HG03432 (cell line): ENCODE data around the gene STAC.
"Not testable (repeated sequence)": the region's sequence is repeated elsewhere in the genome, so short reads cannot be mapped to it uniquely, and the experiment has no call there.

ENCODE experiments used
- ATAC-seq: cut with Tn5 transposase; IDR thresholded peaks from one replicate; pipeline ENCODE4 v1.9.1; 2021; ENCODE audit warnings: mild to moderate bottlenecking, moderate library complexity; ENCODE audit not compliant: unreplicated experiment

STAC gene

DNA sequence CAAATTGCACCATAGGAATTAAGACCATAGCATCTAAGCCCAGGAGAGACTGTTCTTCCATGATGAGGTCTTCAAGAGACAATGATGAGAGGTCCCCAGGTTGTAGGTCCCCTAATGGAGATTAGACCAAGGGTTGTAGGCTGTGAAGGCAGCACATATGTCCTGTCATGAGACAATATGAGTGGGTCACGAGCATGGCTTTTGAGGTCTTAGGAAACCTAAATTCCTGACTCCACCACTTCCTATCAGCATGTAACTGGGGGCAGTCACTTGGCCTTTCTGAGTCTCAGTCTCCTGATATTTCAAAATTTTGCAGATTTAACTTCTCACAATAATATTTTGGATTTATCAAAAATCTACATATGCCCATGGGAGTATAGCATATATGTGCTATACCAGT is 31.3 kb downstream of the STAC start:
- no peak for ATAC-seq

GRCh38 chr3:36416599-36416998 is 36.3 kb downstream of the STAC start:
- no peak for ATAC-seq

DNA sequence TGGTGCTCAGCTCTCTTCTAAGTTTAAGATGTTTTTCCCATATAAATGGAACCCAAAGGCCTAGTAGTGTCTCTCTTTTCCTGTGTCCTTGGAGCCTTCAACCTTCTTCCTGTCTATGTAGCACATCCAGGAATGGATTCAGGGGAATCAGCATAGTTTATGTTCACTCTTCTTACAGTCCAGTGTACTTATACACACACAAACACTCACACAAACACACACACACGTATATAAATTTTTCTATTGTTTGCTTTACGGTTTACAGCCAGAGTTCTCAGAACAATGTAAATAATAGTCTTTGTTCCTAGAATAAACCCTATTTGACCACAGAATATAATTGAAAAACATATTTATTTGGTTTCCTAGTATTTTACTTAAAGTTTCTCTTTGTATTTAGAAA is 36.9 kb downstream of the STAC start:
- ATAC-seq, result no peak

DNA sequence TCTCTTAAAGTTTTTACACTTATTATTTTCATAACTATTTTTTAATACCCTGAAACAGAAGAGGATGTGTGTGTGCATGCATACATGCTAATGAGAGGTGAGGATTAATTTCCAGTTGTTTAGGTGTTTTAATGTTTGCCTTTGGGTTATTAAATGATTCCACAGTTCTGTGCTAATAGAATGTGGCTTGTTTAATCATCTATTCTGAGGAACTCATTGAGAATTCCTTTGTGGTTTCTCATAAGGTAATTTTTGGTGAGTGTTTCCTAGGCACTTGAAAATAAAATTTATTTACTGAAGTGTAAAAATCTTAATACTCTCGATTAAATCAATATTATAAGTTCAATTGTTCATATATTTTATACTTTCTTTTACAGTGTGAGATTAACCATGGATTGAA is 38.0 kb downstream of the STAC start:
- no peak for ATAC-seq

- ATAC-seq, result no peak
These were observed 48.1 kb downstream of the STAC start for GRCh38 chr3:36428445-36428844.

DNA sequence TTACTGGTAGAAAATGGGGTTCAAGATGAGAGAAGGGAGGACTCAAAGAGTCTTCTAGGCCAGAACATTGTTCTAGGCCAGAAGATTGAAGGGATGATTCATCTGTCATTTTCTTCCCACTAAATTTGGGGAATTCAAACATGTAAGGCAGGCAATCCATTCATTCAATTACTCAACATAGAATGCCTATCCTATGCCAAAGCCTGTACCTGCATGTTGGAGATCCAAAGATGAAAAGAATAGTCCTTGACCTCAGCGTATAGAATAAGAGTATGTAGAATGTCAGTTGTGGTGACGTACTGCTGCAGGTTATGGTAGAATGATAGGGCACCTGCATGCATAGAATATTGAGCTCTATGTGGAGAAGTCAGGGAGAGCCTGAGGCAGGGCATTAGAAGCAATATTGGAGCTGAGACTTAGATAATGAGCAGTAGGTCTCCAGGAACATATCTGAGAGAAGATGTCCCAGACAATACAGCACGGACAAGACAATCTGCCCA is 49.7 kb downstream of the STAC start:
- ATAC-seq, result no peak

DNA sequence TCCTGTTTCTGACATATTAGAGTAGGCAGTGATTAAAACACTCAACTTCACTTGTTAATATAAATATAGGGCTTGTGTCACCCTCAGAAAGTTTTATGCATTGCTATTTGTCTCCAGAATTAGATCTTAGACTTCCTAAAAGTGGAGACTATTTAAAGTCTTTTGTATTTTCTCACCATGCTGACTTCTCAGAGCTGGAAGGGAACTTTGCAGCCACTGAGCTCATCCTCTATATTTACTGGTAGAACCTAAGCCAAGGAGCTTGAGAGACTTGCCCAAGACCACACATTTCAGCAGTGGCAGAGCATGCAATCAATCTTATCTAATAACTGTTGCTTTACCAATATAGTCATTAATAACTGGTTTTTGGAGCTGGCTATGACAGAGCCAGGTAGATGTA is 53.2 kb downstream of the STAC start:
- no peak for ATAC-seq

- no peak for ATAC-seq
These were observed 54.6 kb downstream of the STAC start for GRCh38 chr3:36434687-36435426.

- no peak for ATAC-seq
These were observed 62.9 kb downstream of the STAC start for GRCh38 chr3:36443028-36443686.

DNA sequence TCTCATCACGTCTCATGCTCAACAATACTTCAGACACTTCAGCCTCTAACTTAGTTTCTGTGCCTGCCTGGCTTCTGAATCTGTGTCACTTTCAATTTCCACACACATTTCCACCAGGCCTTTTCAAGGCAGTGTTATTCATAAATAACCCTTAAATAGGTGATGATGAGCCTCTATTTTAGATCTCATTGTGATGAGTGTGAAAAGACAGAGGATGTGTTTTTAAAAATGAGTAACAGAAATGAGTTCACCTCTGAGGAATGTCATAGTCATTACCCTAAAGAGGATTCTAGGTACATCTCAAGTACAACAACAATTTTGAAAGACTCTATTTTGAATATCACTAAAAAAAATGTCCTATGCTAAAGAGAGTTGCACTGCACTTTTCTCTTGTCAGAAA is 64.6 kb downstream of the STAC start:
- ATAC-seq, result no peak

DNA sequence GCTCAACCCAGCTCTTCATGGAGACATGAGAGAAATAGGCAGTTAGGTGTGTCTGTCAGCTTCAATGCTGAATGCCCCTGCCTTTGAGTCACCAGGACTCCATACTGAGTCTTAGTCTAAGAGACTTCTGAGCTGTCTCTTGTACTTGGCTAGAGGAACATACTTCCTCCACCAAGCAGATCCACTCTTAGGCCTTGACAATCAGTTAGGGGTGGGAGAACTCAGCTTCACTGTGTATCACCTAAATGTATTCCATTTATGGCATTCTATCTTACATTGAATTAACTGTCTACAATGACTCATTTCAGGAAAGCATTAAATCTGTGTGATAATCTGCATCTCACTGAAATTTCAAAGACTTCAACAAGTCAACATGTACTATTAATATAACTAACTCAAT is 66.0 kb downstream of the STAC start:
- ATAC-seq, result no peak

DNA sequence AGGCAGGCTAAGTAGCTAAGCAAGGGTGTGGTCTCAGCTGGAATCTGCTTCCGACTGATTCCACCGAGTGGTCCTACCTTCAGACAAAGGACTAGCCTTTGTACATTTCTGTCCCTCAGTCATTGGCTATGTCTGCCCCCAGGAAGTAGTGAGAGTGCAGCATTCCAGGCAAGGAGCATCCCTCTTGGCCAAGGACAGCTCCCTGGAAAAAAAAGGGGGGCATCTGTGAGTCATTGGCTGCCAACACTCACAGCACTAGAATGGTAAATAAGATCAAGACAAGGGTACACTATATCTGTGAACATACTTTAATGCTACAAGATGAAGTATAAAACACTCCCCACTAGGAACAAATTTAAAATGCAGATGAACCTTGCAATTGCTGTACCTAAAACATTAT is 66.8 kb downstream of the STAC start:
- ATAC-seq, result no peak

DNA sequence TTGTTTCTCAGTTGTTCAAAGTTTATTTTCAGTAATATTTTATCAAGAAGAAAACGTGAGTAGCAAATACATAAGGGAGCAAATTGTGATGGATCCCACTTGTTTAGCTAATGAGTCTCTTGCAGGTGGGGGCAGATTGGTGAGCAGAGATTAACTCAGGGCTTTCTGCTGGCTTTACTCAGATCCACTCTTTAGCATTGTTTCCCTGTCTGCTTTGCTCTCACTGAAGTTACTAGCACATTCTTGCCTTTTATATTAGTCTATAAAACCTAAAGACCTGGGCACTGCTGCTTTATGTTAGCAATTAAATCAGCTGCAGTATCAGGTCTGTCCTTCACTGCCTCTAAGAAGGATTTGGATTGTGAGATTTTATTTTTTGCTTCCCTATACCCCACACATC is 71.5 kb downstream of the STAC start:
- ATAC-seq, result no peak

- ATAC-seq, result not testable (repeated sequence)
These were observed 72.9 kb downstream of the STAC start for GRCh38 chr3:36453213-36453612.

DNA sequence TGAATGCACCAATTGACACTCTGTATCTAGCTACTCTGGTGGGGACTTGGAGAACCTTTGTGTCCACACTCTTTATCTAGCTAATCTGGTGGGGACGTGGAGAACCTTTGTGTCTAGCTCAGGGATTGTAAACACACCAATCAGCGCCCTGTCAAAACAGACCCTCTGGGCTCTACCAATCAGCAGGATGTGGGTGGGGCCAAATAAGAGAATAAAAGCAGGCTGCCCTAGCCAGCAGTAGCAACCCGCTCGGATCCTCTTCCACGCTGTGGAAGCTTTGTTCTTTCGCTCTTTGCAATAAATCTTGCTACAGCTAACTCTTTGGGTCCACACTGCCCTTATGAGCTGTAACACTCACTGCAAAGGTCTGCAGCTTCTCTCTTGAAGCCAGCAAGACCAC is 73.6 kb downstream of the STAC start:
- not testable (repeated sequence) for ATAC-seq

DNA sequence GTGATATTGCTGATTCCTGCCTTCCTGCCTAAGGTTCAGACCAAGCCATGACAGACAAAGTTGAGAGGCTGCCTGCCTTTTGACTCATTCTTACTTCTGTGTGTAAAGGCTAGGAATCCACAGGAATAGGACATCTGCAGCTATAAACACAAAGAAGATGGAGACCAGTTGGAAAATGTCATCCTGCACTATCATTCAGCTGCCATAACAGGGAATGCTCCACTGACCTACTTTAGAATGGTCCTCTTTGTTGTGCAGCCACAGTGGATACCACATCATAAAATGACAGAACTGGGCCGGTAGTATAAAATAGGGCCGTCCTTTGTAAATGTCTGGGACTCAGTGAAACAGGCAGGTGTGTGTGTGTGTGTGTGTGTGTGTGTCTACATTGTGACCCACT is 75.1 kb downstream of the STAC start:
- ATAC-seq, result no peak

- no peak for ATAC-seq
These were observed 76.5 kb downstream of the STAC start for GRCh38 chr3:36456784-36457183.

- ATAC-seq, result no peak
These were observed 77.4 kb downstream of the STAC start for GRCh38 chr3:36457667-36458066.

GRCh38 chr3:36459177-36459576 is 78.9 kb downstream of the STAC start:
- ATAC-seq, result no peak

GRCh38 chr3:36461597-36461996 is 81.3 kb downstream of the STAC start:
- no peak for ATAC-seq

DNA sequence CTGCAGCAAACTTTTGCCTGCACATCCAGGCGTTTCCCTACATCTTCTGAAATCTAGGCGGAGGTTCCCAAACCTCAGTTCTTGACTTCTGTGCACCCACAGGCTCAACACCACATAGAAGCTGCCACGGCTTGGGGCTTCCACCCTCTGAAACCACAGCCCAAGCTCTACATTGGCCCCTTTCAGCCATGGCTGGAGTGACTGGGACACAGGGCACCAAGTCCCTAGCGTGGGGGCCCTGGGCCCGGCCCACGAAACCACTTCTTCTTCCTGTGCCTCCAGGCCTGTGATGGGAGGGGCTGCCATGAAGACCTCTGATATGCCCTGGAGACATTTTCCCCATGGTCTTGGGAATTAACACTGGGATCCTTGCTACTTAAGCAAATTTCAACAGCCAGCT is 91.7 kb downstream of the STAC start:
- ATAC-seq, result not testable (repeated sequence)

DNA sequence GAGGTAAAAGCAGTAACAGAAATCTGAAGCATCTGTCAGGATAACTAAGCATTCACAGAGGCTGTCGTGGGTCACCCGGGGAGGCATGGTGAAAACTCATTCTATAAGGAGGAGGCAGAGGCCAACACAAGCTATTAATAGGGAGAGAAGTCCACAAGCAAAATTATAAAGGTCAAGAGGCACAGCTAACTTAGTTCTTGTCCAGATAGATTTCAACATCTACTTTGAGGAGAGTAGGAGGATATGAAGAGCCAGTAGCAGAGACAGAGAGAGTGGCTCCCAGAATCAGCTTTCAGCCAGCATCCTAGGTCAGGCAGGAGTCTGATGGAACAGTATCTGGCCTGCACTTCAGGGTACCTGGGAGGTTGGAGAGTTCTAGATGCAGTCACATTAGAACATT is 95.3 kb downstream of the STAC start:
- no peak for ATAC-seq
